Measurements from ENCODE around the gene MGMT. TPM values are rescaled to one million over a fixed set of nuclear protein-coding genes. Genes with fewer than 3 reads are reported as not detected.

The MGMT gene
- total and polyA plus RNA-seq, 4 experiments from 2014 or later, result 18.5 to 31.3 (median 24.4) TPM

DNA sequence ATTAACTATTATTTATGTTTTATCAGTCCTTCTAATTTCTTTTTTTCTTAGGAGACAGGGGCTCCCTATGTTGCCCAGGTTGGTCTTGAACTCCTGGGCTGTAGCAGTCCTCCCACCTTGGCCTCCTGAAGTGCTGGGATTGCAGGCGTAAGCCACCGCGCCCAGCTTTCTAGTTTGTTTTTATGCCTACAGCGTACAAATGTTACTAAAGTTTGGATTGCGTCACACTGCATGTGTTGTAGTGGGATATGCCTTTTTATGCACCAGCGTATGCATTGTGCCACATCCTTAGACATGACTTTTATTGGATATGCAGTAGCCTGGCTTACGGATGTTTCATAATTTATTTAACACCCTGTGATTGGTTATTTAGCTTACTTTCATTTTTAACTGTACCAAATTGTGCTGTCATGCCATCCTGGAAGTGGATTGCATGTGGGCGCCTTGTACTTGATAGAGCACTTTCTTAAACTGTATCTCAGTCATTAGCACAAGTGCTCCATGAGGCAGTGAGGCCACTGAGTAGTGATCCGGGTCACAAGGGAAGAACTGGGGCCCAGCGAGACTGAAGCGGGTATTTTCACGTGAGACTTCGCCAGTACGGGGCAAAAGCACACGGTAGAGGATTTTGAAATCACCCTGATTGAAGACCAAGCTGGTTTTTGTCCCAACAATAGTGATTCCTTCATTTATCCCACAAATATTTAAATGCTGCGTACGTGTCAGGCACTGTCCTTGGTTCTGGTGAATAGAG lies 165.0 kb downstream of the MGMT start:
- Mint-ChIP-seq H3K27ac (no peak overlapping the region), H3K27me3 (no peaks in the 10 kb centered on the region), H3K9me3 (peaks cover 0 to 61% (median 42%) of the 10 kb centered on the region in 8 donors), H3K4me1 (peaks cover 0 to 3% (median under 1%) of the 10 kb centered on the region in 4 donors), H3K4me3 (no peak overlapping the region), H3K36me3 (peaks cover 40 to 66% of the 10 kb centered on the region in 2 donors)
- Histone ChIP-seq H3K9me3 (ENCODE audit: control insufficient read depth in 1 of 2, low read length in 2 of 2) (no peaks in the 10 kb centered on the region), H3K27me3 (ENCODE audit: insufficient read depth, low read length) (no peaks in the 10 kb centered on the region), H3K4me1 (ENCODE audit: insufficient read depth, low read length) (no peaks in the 10 kb centered on the region), H3K36me3 (ENCODE audit: insufficient read depth, low read length) (no peaks in the 10 kb centered on the region), H3K27ac (ENCODE audit: low read depth, low read length) (no peak overlapping the region), H3K4me3 (ENCODE audit: low read length in 2 of 2) (no peak overlapping the region)
- intact Hi-C loops (cut with micrococcal nuclease), result no loop called here
- CTCF ChIA-PET (ENCODE audit: partially characterized antibody), result no interaction called here
- POLR2A ChIA-PET (ENCODE audit: partially characterized antibody), result no interaction called here
- no peak for DNase-seq

DNA sequence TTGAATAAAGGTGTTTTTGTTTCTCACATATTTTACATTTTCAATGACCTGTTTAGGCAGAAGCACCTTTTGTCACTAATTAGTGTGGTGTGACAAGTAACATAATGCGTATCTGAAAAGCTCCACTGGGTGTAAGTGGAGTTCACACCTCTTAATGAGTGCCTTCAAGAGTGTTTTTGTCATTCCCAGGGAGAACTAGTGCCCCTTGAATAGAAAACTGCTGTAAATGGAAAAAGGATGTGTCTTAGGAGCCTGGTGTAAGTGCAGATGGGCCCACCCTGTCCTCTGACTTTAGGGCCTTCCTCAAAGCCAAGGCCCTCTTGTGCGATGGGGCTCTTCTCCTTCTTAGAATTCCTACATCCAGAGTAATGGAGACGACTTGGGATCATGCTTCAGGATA lies 170.0 kb downstream of the MGMT start:
- no peak overlapping the region for H3K27ac Mint-ChIP-seq

DNA sequence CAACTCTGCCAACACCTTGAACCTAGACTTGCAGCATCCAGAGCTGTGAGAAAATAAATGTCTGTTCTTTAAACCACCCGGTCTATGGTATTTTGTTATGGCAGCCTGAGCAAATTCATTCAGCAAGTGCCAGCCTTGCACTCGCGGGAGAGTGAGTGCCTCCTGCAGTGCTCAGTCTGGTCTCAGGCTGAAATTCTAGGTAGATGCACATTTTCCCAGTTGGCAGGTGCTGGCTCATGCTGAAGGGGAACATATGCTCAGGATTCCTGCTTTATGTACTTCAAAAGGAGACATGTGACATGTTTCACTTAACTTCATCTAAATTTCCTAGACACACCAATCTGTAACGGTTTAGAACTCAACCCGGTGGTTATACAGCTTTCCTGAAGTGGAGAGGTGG lies 170.8 kb downstream of the MGMT start:
- CTCF ChIA-PET (ENCODE audit: partially characterized antibody), result no interaction called here
- Histone ChIP-seq H3K27me3 (ENCODE audit: insufficient read depth, low read length) (no peaks in the 10 kb centered on the region), H3K9me3 (ENCODE audit: control insufficient read depth in 1 of 2, low read length in 2 of 2) (no peaks in the 10 kb centered on the region), H3K27ac (ENCODE audit: low read depth, low read length) (no peak overlapping the region), H3K36me3 (ENCODE audit: insufficient read depth, low read length) (no peaks in the 10 kb centered on the region), H3K4me3 (ENCODE audit: low read length in 2 of 2) (no peak overlapping the region), H3K4me1 (ENCODE audit: insufficient read depth, low read length) (no peaks in the 10 kb centered on the region)
- Mint-ChIP-seq H3K9me3 (peaks cover 0 to 29% (median 17%) of the 10 kb centered on the region in 8 donors), H3K27ac (no peak overlapping the region), H3K36me3 (peaks cover 23 to 39% of the 10 kb centered on the region in 2 donors), H3K4me3 (no peak overlapping the region), H3K27me3 (no peaks in the 10 kb centered on the region), H3K4me1 (peaks cover 0 to 2% (median 0%) of the 10 kb centered on the region in 4 donors)
- intact Hi-C loops (cut with micrococcal nuclease), result no loop called here
- DNase-seq, result no peak
- POLR2A ChIA-PET (ENCODE audit: partially characterized antibody), result no interaction called here

More for the DNA sequence above, 170.0 kb downstream of the MGMT start:
- H3K27me3 Mint-ChIP-seq, result no peaks in the 10 kb centered on the region
- Histone ChIP-seq H3K27ac (ENCODE audit: low read depth, low read length) (no peak overlapping the region), H3K36me3 (ENCODE audit: insufficient read depth, low read length) (no peaks in the 10 kb centered on the region), H3K27me3 (ENCODE audit: insufficient read depth, low read length) (no peaks in the 10 kb centered on the region), H3K4me1 (ENCODE audit: insufficient read depth, low read length) (no peaks in the 10 kb centered on the region), H3K4me3 (ENCODE audit: low read length in 2 of 2) (no peak overlapping the region), H3K9me3 (ENCODE audit: control insufficient read depth in 1 of 2, low read length in 2 of 2) (no peaks in the 10 kb centered on the region)
- CTCF ChIA-PET (ENCODE audit: partially characterized antibody), result no interaction called here
- H3K4me1 Mint-ChIP-seq, result peaks cover 0 to 2% (median 0%) of the 10 kb centered on the region in 4 donors
- peaks cover 0 to 34% (median 24%) of the 10 kb centered on the region in 8 donors for H3K9me3 Mint-ChIP-seq
- POLR2A ChIA-PET (ENCODE audit: partially characterized antibody), result no interaction called here
- no peak overlapping the region for H3K4me3 Mint-ChIP-seq
- DNase-seq, result no peak
- H3K36me3 Mint-ChIP-seq, result peaks cover 25 to 45% of the 10 kb centered on the region in 2 donors
- intact Hi-C loops (cut with micrococcal nuclease), result no loop called here

DNA sequence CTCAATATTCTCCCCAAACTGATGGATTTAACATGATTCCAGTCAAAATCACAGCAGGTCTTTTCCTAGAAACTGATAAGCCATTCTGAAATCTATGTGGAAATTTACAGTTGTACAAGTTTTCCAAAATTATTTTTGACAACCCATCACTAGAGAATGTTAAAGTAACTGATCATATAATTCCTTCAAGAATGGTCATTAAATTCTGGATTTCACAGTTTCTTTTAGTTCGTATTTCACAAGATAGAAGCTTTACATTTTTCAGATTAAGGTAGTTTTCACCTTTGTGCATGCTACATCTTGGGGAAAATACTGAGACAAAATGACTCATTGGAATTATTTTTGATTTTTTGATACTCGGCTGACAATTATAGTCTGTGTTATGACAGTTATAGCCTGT lies 174.3 kb downstream of the MGMT start:
- H3K9me3 ChIP-seq (ENCODE audit: control insufficient read depth in 1 of 2, low read length in 2 of 2), result no peaks in the 10 kb centered on the region
- no peak overlapping the region for H3K27ac Mint-ChIP-seq
- H3K36me3 ChIP-seq (ENCODE audit: insufficient read depth, low read length), result no peaks in the 10 kb centered on the region
- no peak overlapping the region for H3K27ac ChIP-seq (ENCODE audit: low read depth, low read length)
- H3K27me3 Mint-ChIP-seq, result no peaks in the 10 kb centered on the region
- POLR2A ChIA-PET (ENCODE audit: partially characterized antibody), result no interaction called here
- H3K4me1 Mint-ChIP-seq, result peaks cover 0 to 3% (median 1%) of the 10 kb centered on the region in 4 donors
- no peaks in the 10 kb centered on the region for H3K27me3 ChIP-seq (ENCODE audit: insufficient read depth, low read length)
- H3K36me3 Mint-ChIP-seq, result peaks cover 19 to 26% of the 10 kb centered on the region in 2 donors
- CTCF ChIA-PET (ENCODE audit: partially characterized antibody), result no interaction called here
- no peak overlapping the region for H3K4me3 Mint-ChIP-seq
- DNase-seq, result no peak
- intact Hi-C loops (cut with micrococcal nuclease), result no loop called here
- no peak overlapping the region for H3K4me3 ChIP-seq (ENCODE audit: low read length in 2 of 2)
- no peaks in the 10 kb centered on the region for H3K4me1 ChIP-seq (ENCODE audit: insufficient read depth, low read length)
- peaks cover 0 to 18% (median 1%) of the 10 kb centered on the region in 8 donors for H3K9me3 Mint-ChIP-seq

DNA sequence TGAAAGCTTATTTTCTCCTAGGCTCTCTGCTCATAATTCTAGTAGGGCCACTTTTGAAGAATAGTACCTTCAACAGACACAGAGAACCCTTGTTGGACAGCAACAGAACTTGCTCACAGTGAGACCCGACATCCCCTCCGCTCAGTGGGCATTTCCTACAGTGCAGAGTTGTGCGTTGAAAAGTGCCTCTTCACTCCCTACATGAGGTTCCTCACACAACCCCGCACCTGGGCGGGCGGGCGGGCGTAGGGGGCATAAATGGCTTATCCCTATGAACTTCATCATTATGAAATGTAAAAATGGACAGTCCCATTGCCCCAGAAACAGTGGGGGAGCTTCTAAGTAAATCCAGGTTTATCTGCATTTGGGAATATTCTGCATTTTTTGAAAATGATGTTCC lies 174.9 kb downstream of the MGMT start:
- Mint-ChIP-seq H3K4me3 (no peak overlapping the region), H3K27me3 (no peaks in the 10 kb centered on the region), H3K9me3 (peaks cover 0 to 17% (median 1%) of the 10 kb centered on the region in 8 donors), H3K36me3 (peaks cover 16 to 28% of the 10 kb centered on the region in 2 donors), H3K4me1 (peaks cover 0 to 3% (median 1%) of the 10 kb centered on the region in 4 donors), H3K27ac (no peak overlapping the region)
- Histone ChIP-seq H3K27me3 (ENCODE audit: insufficient read depth, low read length) (no peaks in the 10 kb centered on the region), H3K36me3 (ENCODE audit: insufficient read depth, low read length) (no peaks in the 10 kb centered on the region), H3K27ac (ENCODE audit: low read depth, low read length) (no peak overlapping the region), H3K4me3 (ENCODE audit: low read length in 2 of 2) (no peak overlapping the region), H3K9me3 (ENCODE audit: control insufficient read depth in 1 of 2, low read length in 2 of 2) (no peaks in the 10 kb centered on the region), H3K4me1 (ENCODE audit: insufficient read depth, low read length) (no peaks in the 10 kb centered on the region)
- DNase-seq, result no peak
- CTCF ChIA-PET (ENCODE audit: partially characterized antibody), result no interaction called here
- intact Hi-C loops (cut with micrococcal nuclease), result no loop called here
- POLR2A ChIA-PET (ENCODE audit: partially characterized antibody), result no interaction called here

DNA sequence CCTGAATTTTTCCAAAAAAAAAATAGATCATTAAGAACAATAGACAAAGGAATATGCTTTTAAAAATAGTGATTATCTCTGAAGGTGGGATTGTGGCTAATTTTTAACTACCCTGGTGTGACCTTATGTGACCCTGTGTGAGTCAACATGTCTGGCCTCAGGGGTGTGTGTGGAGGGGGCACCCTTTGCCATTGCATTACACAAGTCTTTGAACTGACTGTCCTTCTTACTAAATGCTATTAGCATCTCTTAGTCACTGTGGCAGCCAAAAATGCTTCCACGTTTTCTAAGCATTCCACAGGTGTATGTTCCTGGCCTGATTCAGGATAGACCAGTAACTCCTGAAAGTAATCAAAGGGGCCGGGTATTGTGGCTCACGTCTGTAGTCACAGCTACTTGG lies 175.4 kb downstream of the MGMT start:
- peaks cover 12 to 32% of the 10 kb centered on the region in 2 donors for H3K36me3 Mint-ChIP-seq

DNA sequence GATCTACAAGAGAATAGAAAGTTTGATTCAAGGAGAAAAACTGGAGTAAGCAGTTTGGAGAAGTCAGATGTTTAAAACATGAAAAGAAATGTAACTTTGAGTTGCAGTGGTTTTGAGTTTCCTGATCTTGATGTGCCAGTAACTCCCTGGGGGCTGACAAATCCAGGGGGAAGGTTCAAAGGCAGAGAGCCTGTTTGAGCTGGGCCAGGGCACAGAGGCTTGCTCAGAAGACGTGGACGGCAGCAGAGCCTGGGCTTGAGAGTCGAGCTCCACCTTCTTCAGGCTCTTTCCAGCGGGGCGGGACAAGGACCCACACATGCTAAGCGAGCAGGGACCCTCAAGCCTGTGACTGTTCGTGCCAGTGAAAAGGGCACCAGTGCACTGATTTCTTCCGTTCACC lies 176.2 kb downstream of the MGMT start:
- no peak for DNase-seq
- peaks cover 12 to 31% of the 10 kb centered on the region in 2 donors for H3K36me3 Mint-ChIP-seq
- no peaks in the 10 kb centered on the region for H3K27me3 ChIP-seq (ENCODE audit: insufficient read depth, low read length)
- intact Hi-C loops (cut with micrococcal nuclease), result no loop called here
- peaks cover 0 to 20% (median 1%) of the 10 kb centered on the region in 8 donors for H3K9me3 Mint-ChIP-seq
- H3K27ac Mint-ChIP-seq, result no peak overlapping the region
- H3K4me1 ChIP-seq (ENCODE audit: insufficient read depth, low read length), result no peaks in the 10 kb centered on the region
- no peaks in the 10 kb centered on the region for H3K36me3 ChIP-seq (ENCODE audit: insufficient read depth, low read length)
- no peaks in the 10 kb centered on the region for H3K9me3 ChIP-seq (ENCODE audit: control insufficient read depth in 1 of 2, low read length in 2 of 2)
- ChIA-PET POLR2A (ENCODE audit: partially characterized antibody) (no interaction called here), CTCF (ENCODE audit: partially characterized antibody) (no interaction called here)
- H3K4me1 Mint-ChIP-seq, result peaks cover 0 to 3% (median 1%) of the 10 kb centered on the region in 4 donors
- no peaks in the 10 kb centered on the region for H3K27me3 Mint-ChIP-seq
- H3K27ac ChIP-seq (ENCODE audit: low read depth, low read length), result no peak overlapping the region
- no peak overlapping the region for H3K4me3 Mint-ChIP-seq
- no peak overlapping the region for H3K4me3 ChIP-seq (ENCODE audit: low read length in 2 of 2)

More for the DNA sequence above, 175.4 kb downstream of the MGMT start:
- Mint-ChIP-seq H3K4me1 (peaks cover 0 to 3% (median 1%) of the 10 kb centered on the region in 4 donors), H3K27me3 (no peaks in the 10 kb centered on the region), H3K9me3 (peaks cover 0 to 20% (median 1%) of the 10 kb centered on the region in 8 donors), H3K4me3 (no peak overlapping the region), H3K27ac (no peak overlapping the region)
- intact Hi-C loops (cut with micrococcal nuclease), result no loop called here
- no peak overlapping the region for H3K27ac ChIP-seq (ENCODE audit: low read depth, low read length)
- DNase-seq, result no peak
- H3K27me3 ChIP-seq (ENCODE audit: insufficient read depth, low read length), result no peaks in the 10 kb centered on the region
- H3K9me3 ChIP-seq (ENCODE audit: control insufficient read depth in 1 of 2, low read length in 2 of 2), result no peaks in the 10 kb centered on the region
- ChIA-PET CTCF (ENCODE audit: partially characterized antibody) (no interaction called here), POLR2A (ENCODE audit: partially characterized antibody) (no interaction called here)
- H3K4me3 ChIP-seq (ENCODE audit: low read length in 2 of 2), result no peak overlapping the region
- H3K4me1 ChIP-seq (ENCODE audit: insufficient read depth, low read length), result no peaks in the 10 kb centered on the region
- no peaks in the 10 kb centered on the region for H3K36me3 ChIP-seq (ENCODE audit: insufficient read depth, low read length)

Data from CD4-positive, alpha-beta memory T cell (primary cell).